ENCODE data around the gene USP8.

DNA sequence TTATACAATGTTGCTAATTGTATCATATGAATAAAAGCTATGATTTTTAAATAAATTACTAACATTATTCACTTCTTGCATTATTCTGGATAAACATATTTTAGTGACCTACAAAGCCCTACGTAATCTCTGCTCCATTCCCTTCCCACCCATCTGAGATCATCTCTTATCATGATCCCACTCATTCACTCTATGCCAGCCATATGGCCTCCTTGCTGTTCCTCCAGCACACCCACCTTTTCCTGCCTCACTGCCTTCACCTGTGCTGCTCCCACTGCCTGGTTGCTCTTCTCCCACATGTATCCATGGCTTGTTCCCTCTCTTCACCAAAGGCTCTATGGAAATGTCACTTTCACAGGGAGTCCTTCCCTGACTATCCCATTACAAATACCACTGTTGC is 7.3 kb upstream of the USP8 start:
- TF ChIP-seq POLR2A (IDR thresholded peaks at IDR 0.05) (no peak), CTCF (IDR thresholded peaks at IDR 0.05) (no peak), POLR2AphosphoS5 (IDR thresholded peaks at IDR 0.05) (no peak)
